WTC11 (cell line): ENCODE results near the gene CNTN5. TPM values are rescaled to one million over a fixed set of nuclear protein-coding genes. Genes with fewer than 3 reads are reported as not detected.

Experiments
- ATAC-seq: fragments of 200-7000 bp; cut with Tn5 transposase; 2 replicates; pipeline ENCODE4 v1.10.0; 2021; ENCODE audit warnings: mild to moderate bottlenecking, moderate library complexity
- CTCF ChIA-PET: fragments of 300-600 bp; sonication (Branson Sonifier 250); formaldehyde crosslinking; loops from one replicate; lab custom pipeline; 2021; ENCODE audit warnings: antibody characterized with exemption; lab: Charles Lee
- POLR2A ChIA-PET: fragments of 350-600 bp; sonication (Branson Sonifier 250); formaldehyde crosslinking; loops from one replicate; lab custom pipeline; 2021; ENCODE audit warnings: antibody characterized with exemption; lab: Charles Lee
- DNase-seq: peaks from one replicate; pipeline ENCODE4 v3.0.0; 2021; ENCODE audit warnings: low spot score
- H3K27ac Mint-ChIP-seq: 2 replicates; pipeline ENCODE4 v1.8.0; 2021; ENCODE audit warnings: mixed read lengths
- H3K27me3 Mint-ChIP-seq: 2 replicates; pipeline ENCODE4 v1.8.0; 2021; ENCODE audit warnings: low read depth, mild to moderate bottlenecking, moderate library complexity, mixed read lengths
- H3K36me3 Mint-ChIP-seq: 2 replicates; pipeline ENCODE4 v1.8.0; 2021; ENCODE audit warnings: mixed read lengths
- H3K4me1 Mint-ChIP-seq: 2 replicates; pipeline ENCODE4 v1.8.0; 2022; ENCODE audit warnings: mixed read lengths
- H3K4me3 Mint-ChIP-seq: 2 replicates; pipeline ENCODE4 v1.8.0; 2021; ENCODE audit warnings: mild to moderate bottlenecking, moderate library complexity, mixed read lengths
- H3K9me3 Mint-ChIP-seq: 2 replicates; pipeline ENCODE4 v1.8.0; 2021; ENCODE audit warnings: mixed read lengths
- ATF1 ChIP-seq: sonication (generic); formaldehyde crosslinking; IDR thresholded peaks from 2 replicates; pipeline ENCODE4 v1.8.1; 2023; ENCODE audit warnings: mild to moderate bottlenecking, moderate library complexity, missing genetic modification reagents
- ETV6 ChIP-seq: sonication (generic); formaldehyde crosslinking; IDR thresholded peaks from 2 replicates; pipeline ENCODE4 v1.8.1; 2022; ENCODE audit warnings: mild to moderate bottlenecking, missing genetic modification reagents
- FOXJ3 ChIP-seq: sonication (generic); formaldehyde crosslinking; IDR thresholded peaks from 2 replicates; pipeline ENCODE4 v1.9.0; 2021; ENCODE audit warnings: missing genetic modification reagents, mild to moderate bottlenecking, borderline replicate concordance
- FOXK1 ChIP-seq: sonication (generic); formaldehyde crosslinking; IDR thresholded peaks from 2 replicates; pipeline ENCODE4 v1.8.0; 2022; ENCODE audit warnings: mild to moderate bottlenecking, moderate library complexity, missing genetic modification reagents
- FOXP4 ChIP-seq: sonication (generic); formaldehyde crosslinking; IDR thresholded peaks from 2 replicates; pipeline ENCODE4 v1.8.0; 2022; ENCODE audit warnings: mild to moderate bottlenecking, missing genetic modification reagents
- IRF1 ChIP-seq: sonication (generic); formaldehyde crosslinking; IDR thresholded peaks from 2 replicates; pipeline ENCODE4 v1.8.0; 2023; ENCODE audit warnings: missing genetic modification reagents
- JAZF1 ChIP-seq: fragments of 250-450 bp; sonication (Bioruptor Pico); IDR thresholded peaks from 2 replicates; pipeline ENCODE4 v1.9.0; 2021; ENCODE audit warnings: moderate library complexity, mild to moderate bottlenecking, inconsistent platforms
- MXD4 ChIP-seq: fragments of 250-450 bp; sonication (Bioruptor Pico); IDR thresholded peaks from 2 replicates; pipeline ENCODE4 v1.8.0; 2021; ENCODE audit warnings: mild to moderate bottlenecking, moderate library complexity, borderline replicate concordance
- NFE2L1 ChIP-seq: sonication (generic); formaldehyde crosslinking; IDR thresholded peaks from 2 replicates; pipeline ENCODE4 v1.8.1; 2023; ENCODE audit warnings: missing genetic modification reagents
- NFYB ChIP-seq: sonication (generic); formaldehyde crosslinking; conservative IDR thresholded peaks from 2 replicates; pipeline ENCODE4 v1.8.0; 2022; ENCODE audit warnings: low read depth, missing genetic modification reagents
- OVOL2 ChIP-seq: fragments of 250-450 bp; sonication (Bioruptor Pico); IDR thresholded peaks from 2 replicates; pipeline ENCODE4 v1.9.0; 2021; ENCODE audit warnings: mild to moderate bottlenecking, borderline replicate concordance
- PRRX2 ChIP-seq: fragments of 250-450 bp; sonication (Bioruptor Pico); IDR thresholded peaks from 2 replicates; pipeline ENCODE4 v1.8.0; 2021; ENCODE audit warnings: mild to moderate bottlenecking
- SMAD3 ChIP-seq: sonication (generic); formaldehyde crosslinking; IDR thresholded peaks from 2 replicates; pipeline ENCODE4 v1.8.0; 2022; ENCODE audit warnings: missing genetic modification reagents, mild to moderate bottlenecking, borderline replicate concordance
- SOX15 ChIP-seq: fragments of 250-450 bp; sonication (Bioruptor Pico); IDR thresholded peaks from 2 replicates; pipeline ENCODE4 v1.9.0; 2021; ENCODE audit warnings: mild to moderate bottlenecking
- TCF7 ChIP-seq: sonication (generic); formaldehyde crosslinking; IDR thresholded peaks from 2 replicates; pipeline ENCODE4 v1.8.0; 2022; ENCODE audit warnings: mild to moderate bottlenecking, low read depth, missing genetic modification reagents, moderate library complexity
- TEAD1 ChIP-seq: sonication (generic); formaldehyde crosslinking; IDR thresholded peaks from 2 replicates; pipeline ENCODE4 v1.8.0; 2022; ENCODE audit warnings: mild to moderate bottlenecking, missing genetic modification reagents
- TP53 ChIP-seq: sonication (generic); formaldehyde crosslinking; IDR thresholded peaks from 2 replicates; pipeline ENCODE4 v1.8.1; 2023; ENCODE audit warnings: mild to moderate bottlenecking, missing genetic modification reagents
- USF1 ChIP-seq: sonication (generic); formaldehyde crosslinking; IDR thresholded peaks from 2 replicates; pipeline ENCODE4 v1.8.0; 2022; ENCODE audit warnings: mild to moderate bottlenecking, missing genetic modification reagents
- ZNF232 ChIP-seq: sonication (generic); formaldehyde crosslinking; IDR thresholded peaks from 2 replicates; pipeline ENCODE4 v1.8.0; 2022; ENCODE audit warnings: mild to moderate bottlenecking, missing genetic modification reagents
- total RNA-seq: library from RNA; stranded (reverse); gene quantifications from 3 replicates; pipeline ENCODE4 v1.2.3, GENCODE V29; 2021
- TF ChIP-seq, protein P1 (sequence below): sonication (generic); formaldehyde crosslinking; IDR thresholded peaks from 2 replicates; pipeline ENCODE4 v1.8.1; 2023; ENCODE audit warnings: mild to moderate bottlenecking, missing genetic modification reagents, moderate library complexity
- TF ChIP-seq, protein P2 (sequence below): sonication (generic); formaldehyde crosslinking; IDR thresholded peaks from 2 replicates; pipeline ENCODE4 v1.8.1; 2023; ENCODE audit warnings: mild to moderate bottlenecking, missing genetic modification reagents
- TF ChIP-seq, protein P3 (sequence below): sonication (generic); formaldehyde crosslinking; IDR thresholded peaks from 2 replicates; pipeline ENCODE4 v1.8.1; 2022; ENCODE audit warnings: missing genetic modification reagents, borderline replicate concordance
- TF ChIP-seq, protein P4 (sequence below): sonication (generic); formaldehyde crosslinking; IDR thresholded peaks from 2 replicates; pipeline ENCODE4 v1.8.1; 2023; ENCODE audit warnings: mild to moderate bottlenecking, missing genetic modification reagents
- TF ChIP-seq, protein P5 (sequence below): sonication (generic); formaldehyde crosslinking; IDR thresholded peaks from 2 replicates; pipeline ENCODE4 v1.8.0; 2023; ENCODE audit warnings: missing genetic modification reagents, mild to moderate bottlenecking, borderline replicate concordance

CNTN5 gene
- total RNA-seq, 1 experiment from 2014 or later, result 0.07 TPM

DNA sequence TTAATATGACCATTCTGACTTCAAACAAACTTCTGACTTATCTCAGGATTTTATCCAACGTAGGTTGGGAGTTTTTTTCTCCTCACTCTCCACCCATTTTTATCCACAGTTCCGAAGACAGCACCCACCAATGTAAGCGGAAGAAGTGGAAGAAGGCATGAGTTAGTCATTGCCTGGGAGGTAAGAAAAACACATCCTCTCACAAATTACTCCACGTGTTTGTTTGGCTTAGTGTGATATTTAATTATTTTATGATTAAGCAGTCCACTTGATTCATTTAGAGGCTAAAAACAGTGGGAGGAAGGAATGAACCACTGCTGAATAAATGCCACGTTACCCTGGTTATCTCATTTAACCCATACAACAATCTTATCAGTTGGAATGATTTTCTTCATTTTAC lies 1276.8 kb downstream of the CNTN5 start (continued):
- TF ChIP-seq, protein P1, sequence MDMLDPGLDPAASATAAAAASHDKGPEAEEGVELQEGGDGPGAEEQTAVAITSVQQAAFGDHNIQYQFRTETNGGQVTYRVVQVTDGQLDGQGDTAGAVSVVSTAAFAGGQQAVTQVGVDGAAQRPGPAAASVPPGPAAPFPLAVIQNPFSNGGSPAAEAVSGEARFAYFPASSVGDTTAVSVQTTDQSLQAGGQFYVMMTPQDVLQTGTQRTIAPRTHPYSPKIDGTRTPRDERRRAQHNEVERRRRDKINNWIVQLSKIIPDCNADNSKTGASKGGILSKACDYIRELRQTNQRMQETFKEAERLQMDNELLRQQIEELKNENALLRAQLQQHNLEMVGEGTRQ (CRISPR knock-in tag), result no peak
- TF ChIP-seq NFE2L1 (CRISPR knock-in tag), result no peak
- TF ChIP-seq SMAD3 (CRISPR knock-in tag), result no peak
- no peak for TF ChIP-seq ZNF232 (CRISPR knock-in tag)
- TF ChIP-seq ETV6, result no peak
- TF ChIP-seq TEAD1 (CRISPR knock-in tag), result no peak
- TF ChIP-seq MXD4 (CRISPR knock-in tag), result no peak
- no peak for TF ChIP-seq SOX15 (CRISPR knock-in tag)
- TF ChIP-seq FOXP4 (CRISPR knock-in tag), result no peak
- TF ChIP-seq, protein P2, sequence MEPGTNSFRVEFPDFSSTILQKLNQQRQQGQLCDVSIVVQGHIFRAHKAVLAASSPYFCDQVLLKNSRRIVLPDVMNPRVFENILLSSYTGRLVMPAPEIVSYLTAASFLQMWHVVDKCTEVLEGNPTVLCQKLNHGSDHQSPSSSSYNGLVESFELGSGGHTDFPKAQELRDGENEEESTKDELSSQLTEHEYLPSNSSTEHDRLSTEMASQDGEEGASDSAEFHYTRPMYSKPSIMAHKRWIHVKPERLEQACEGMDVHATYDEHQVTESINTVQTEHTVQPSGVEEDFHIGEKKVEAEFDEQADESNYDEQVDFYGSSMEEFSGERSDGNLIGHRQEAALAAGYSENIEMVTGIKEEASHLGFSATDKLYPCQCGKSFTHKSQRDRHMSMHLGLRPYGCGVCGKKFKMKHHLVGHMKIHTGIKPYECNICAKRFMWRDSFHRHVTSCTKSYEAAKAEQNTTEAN (CRISPR knock-in tag), result no peak
- TF ChIP-seq JAZF1 (CRISPR knock-in tag), result no peak
- TF ChIP-seq, all 79 proteins: peak for 0

GRCh38 chr11:100302824-100303223 lies 1282.1 kb downstream of the CNTN5 start:
- Mint-ChIP-seq H3K27me3 (no peaks in the 10 kb centered on the region), H3K4me3 (no peak overlapping the region), H3K4me1 (peaks cover 8% of the 10 kb centered on the region), H3K36me3 (no peaks in the 10 kb centered on the region), H3K9me3 (no peaks in the 10 kb centered on the region), H3K27ac (no peak overlapping the region)
- ATAC-seq, result no peak
- no peak for DNase-seq
- ChIA-PET CTCF (no interaction called here), POLR2A (no interaction called here)
- TF ChIP-seq JAZF1 (CRISPR knock-in tag) (no peak), MXD4 (CRISPR knock-in tag) (no peak), IRF1 (no peak), TP53 (CRISPR knock-in tag) (no peak), SOX15 (CRISPR knock-in tag) (no peak), ATF1 (no peak), OVOL2 (no peak), FOXJ3 (no peak), USF1 (CRISPR knock-in tag) (no peak), FOXK1 (no peak), NFYB (no peak), PRRX2 (CRISPR knock-in tag) (no peak), TCF7 (CRISPR knock-in tag) (no peak)
- TF ChIP-seq, protein P3, sequence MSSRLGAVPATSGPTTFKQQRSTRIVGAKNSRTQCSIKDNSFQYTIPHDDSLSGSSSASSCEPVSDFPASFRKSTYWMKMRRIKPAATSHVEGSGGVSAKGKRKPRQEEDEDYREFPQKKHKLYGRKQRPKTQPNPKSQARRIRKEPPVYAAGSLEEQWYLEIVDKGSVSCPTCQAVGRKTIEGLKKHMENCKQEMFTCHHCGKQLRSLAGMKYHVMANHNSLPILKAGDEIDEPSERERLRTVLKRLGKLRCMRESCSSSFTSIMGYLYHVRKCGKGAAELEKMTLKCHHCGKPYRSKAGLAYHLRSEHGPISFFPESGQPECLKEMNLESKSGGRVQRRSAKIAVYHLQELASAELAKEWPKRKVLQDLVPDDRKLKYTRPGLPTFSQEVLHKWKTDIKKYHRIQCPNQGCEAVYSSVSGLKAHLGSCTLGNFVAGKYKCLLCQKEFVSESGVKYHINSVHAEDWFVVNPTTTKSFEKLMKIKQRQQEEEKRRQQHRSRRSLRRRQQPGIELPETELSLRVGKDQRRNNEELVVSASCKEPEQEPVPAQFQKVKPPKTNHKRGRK (CRISPR knock-in tag), result no peak
- TF ChIP-seq, protein P4, sequence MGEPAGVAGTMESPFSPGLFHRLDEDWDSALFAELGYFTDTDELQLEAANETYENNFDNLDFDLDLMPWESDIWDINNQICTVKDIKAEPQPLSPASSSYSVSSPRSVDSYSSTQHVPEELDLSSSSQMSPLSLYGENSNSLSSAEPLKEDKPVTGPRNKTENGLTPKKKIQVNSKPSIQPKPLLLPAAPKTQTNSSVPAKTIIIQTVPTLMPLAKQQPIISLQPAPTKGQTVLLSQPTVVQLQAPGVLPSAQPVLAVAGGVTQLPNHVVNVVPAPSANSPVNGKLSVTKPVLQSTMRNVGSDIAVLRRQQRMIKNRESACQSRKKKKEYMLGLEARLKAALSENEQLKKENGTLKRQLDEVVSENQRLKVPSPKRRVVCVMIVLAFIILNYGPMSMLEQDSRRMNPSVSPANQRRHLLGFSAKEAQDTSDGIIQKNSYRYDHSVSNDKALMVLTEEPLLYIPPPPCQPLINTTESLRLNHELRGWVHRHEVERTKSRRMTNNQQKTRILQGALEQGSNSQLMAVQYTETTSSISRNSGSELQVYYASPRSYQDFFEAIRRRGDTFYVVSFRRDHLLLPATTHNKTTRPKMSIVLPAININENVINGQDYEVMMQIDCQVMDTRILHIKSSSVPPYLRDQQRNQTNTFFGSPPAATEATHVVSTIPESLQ (CRISPR knock-in tag), result no peak
- TF ChIP-seq, protein P5, sequence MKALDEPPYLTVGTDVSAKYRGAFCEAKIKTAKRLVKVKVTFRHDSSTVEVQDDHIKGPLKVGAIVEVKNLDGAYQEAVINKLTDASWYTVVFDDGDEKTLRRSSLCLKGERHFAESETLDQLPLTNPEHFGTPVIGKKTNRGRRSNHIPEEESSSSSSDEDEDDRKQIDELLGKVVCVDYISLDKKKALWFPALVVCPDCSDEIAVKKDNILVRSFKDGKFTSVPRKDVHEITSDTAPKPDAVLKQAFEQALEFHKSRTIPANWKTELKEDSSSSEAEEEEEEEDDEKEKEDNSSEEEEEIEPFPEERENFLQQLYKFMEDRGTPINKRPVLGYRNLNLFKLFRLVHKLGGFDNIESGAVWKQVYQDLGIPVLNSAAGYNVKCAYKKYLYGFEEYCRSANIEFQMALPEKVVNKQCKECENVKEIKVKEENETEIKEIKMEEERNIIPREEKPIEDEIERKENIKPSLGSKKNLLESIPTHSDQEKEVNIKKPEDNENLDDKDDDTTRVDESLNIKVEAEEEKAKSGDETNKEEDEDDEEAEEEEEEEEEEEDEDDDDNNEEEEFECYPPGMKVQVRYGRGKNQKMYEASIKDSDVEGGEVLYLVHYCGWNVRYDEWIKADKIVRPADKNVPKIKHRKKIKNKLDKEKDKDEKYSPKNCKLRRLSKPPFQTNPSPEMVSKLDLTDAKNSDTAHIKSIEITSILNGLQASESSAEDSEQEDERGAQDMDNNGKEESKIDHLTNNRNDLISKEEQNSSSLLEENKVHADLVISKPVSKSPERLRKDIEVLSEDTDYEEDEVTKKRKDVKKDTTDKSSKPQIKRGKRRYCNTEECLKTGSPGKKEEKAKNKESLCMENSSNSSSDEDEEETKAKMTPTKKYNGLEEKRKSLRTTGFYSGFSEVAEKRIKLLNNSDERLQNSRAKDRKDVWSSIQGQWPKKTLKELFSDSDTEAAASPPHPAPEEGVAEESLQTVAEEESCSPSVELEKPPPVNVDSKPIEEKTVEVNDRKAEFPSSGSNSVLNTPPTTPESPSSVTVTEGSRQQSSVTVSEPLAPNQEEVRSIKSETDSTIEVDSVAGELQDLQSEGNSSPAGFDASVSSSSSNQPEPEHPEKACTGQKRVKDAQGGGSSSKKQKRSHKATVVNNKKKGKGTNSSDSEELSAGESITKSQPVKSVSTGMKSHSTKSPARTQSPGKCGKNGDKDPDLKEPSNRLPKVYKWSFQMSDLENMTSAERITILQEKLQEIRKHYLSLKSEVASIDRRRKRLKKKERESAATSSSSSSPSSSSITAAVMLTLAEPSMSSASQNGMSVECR, result no peak
